CD14-positive monocyte (primary cell): ENCODE measurements around the gene POLE2. TPM values are rescaled to one million over a fixed set of nuclear protein-coding genes. Genes with fewer than 3 reads are reported as not detected.

Experiments
- DNase-seq, 3 donors: peaks; one replicate each; pipeline ENCODE4 v3.0.0-alpha.2; 2011 to 2022
- H2AFZ ChIP-seq: 2 replicates; pipeline ENCODE4 v1.6.0; 2012; ENCODE audit warnings: mild to moderate bottlenecking, low read depth, low read length, inconsistent platforms; ENCODE audit not compliant: insufficient read depth, poor library complexity, severe bottlenecking
- H3K27ac ChIP-seq, 2 donors: 1 replicate in 1 of 2; 2 replicates in 1 of 2; pipeline ENCODE4 v1.5.1; 2012 to 2013; ENCODE audit warnings: low read length in 2 of 2, control low read depth in 1 of 2, inconsistent platforms in 1 of 2, low read depth in 1 of 2, mild to moderate bottlenecking in 1 of 2
- H3K27me3 ChIP-seq, 2 donors: one replicate each; pipeline versions ENCODE4 v1.6.0 to v1.6.1; 2011 to 2013; ENCODE audit warnings: low read length in 2 of 2; ENCODE audit not compliant: control insufficient read depth in 2 of 2, insufficient read depth in 2 of 2
- H3K36me3 ChIP-seq, 2 donors: replicated peaks in 1 of 2; 1 replicate in 1 of 2; 2 replicates in 1 of 2; pipeline versions ENCODE4 v1.5.1 to v1.6.1; 2012 to 2013; ENCODE audit warnings: low read length in 2 of 2, control low read depth in 1 of 2, inconsistent platforms in 1 of 2, mild to moderate bottlenecking in 1 of 2; ENCODE audit not compliant: insufficient read depth in 2 of 2, control insufficient read depth in 1 of 2
- H3K4me1 ChIP-seq, 2 donors: 1 replicate in 1 of 2; 2 replicates in 1 of 2; pipeline versions ENCODE4 v1.5.1 to v1.6.1; 2012 to 2013; ENCODE audit warnings: low read length in 2 of 2, control low read depth in 1 of 2, inconsistent platforms in 1 of 2, mild to moderate bottlenecking in 1 of 2, moderate library complexity in 1 of 2; ENCODE audit not compliant: insufficient read depth in 2 of 2, control insufficient read depth in 1 of 2
- H3K4me2 ChIP-seq: replicated peaks from 2 replicates; pipeline ENCODE3; 2012; ENCODE audit warnings: low read length, moderate library complexity, mild to moderate bottlenecking; ENCODE audit not compliant: poor library complexity, severe bottlenecking; ENCODE audit errors: extremely low read depth
- H3K4me3 ChIP-seq, 3 experiments: fragments of 200-600 bp in 1 of 3; sonication (generic) in 1 of 3; replicated peaks in 1 of 3; 1 replicate in 2 of 3; 2 replicates in 1 of 3; pipeline ENCODE4 v1.5.1; 2011 to 2013; ENCODE audit warnings: low read length in 3 of 3, mild to moderate bottlenecking in 3 of 3, control low read depth in 2 of 3, low read depth in 2 of 3, inconsistent platforms in 1 of 3, moderate library complexity in 1 of 3
- H3K79me2 ChIP-seq: 2 replicates; pipeline ENCODE4 v1.6.0; 2012; ENCODE audit warnings: mild to moderate bottlenecking, control low read depth, inconsistent platforms, low read length, moderate library complexity; ENCODE audit not compliant: insufficient read depth
- H3K9ac ChIP-seq: 2 replicates; pipeline ENCODE4 v1.6.0; 2017; ENCODE audit warnings: low read length, mild to moderate bottlenecking; ENCODE audit not compliant: insufficient read depth, poor library complexity, severe bottlenecking
- H3K9me3 ChIP-seq, 2 donors: replicated peaks in 1 of 2; 1 replicate in 1 of 2; 2 replicates in 1 of 2; pipeline versions ENCODE4 v1.5.1 to v1.6.1; 2012 to 2013; ENCODE audit warnings: low read length in 2 of 2, control low read depth in 1 of 2; ENCODE audit not compliant: control insufficient read depth in 1 of 2, insufficient read depth in 1 of 2
- H4K20me1 ChIP-seq: 2 replicates; pipeline ENCODE4 v1.6.0; 2012; ENCODE audit warnings: mild to moderate bottlenecking, low read length, control low read depth, moderate library complexity; ENCODE audit not compliant: insufficient read depth
- H3K27ac Mint-ChIP-seq, 7 donors: one replicate each; pipeline ENCODE4 v1.8.0; 2020; ENCODE audit warnings: mild to moderate bottlenecking in 7 of 7, mixed read lengths in 7 of 7, moderate library complexity in 6 of 7, inconsistent platforms in 2 of 7
- H3K27me3 Mint-ChIP-seq, 3 donors: one replicate each; pipeline ENCODE4 v1.8.0; 2021 to 2022; ENCODE audit warnings: low read depth in 3 of 3, mild to moderate bottlenecking in 3 of 3, mixed read lengths in 3 of 3, moderate library complexity in 3 of 3, inconsistent platforms in 1 of 3
- H3K36me3 Mint-ChIP-seq, 2 donors: one replicate each; pipeline ENCODE4 v1.8.0; 2020; ENCODE audit warnings: mixed read lengths in 2 of 2, inconsistent platforms in 1 of 2, mild to moderate bottlenecking in 1 of 2
- H3K4me1 Mint-ChIP-seq: one replicate; pipeline ENCODE4 v1.8.0; 2020; ENCODE audit warnings: mild to moderate bottlenecking, mixed read lengths
- H3K4me3 Mint-ChIP-seq, 2 donors: one replicate each; pipeline ENCODE4 v1.8.0; 2020; ENCODE audit warnings: mild to moderate bottlenecking in 2 of 2, mixed read lengths in 2 of 2, moderate library complexity in 1 of 2
- H3K9me3 Mint-ChIP-seq, 7 donors: one replicate each; pipeline ENCODE4 v1.8.0; 2020 to 2022; ENCODE audit warnings: mixed read lengths in 7 of 7, mild to moderate bottlenecking in 6 of 7, moderate library complexity in 6 of 7, inconsistent platforms in 2 of 7
- CTCF ChIP-seq: fragments of 200-600 bp; IDR thresholded peaks from one replicate; pipeline ENCODE4 v1.8.0; 2022; ENCODE audit warnings: antibody characterized with exemption, mild to moderate bottlenecking
- WGBS: methylation state at CpG from one replicate; pipeline ENCODE4 v1.1.5; 2013; ENCODE audit warnings: missing lambda C conversion rate; ENCODE audit not compliant: insufficient coverage; 5-methylcytosine and 5-hydroxymethylcytosine counted together
- intact Hi-C, 2 donors: fragments of 100-400 bp; cut with micrococcal nuclease; formaldehyde crosslinking; loops; one replicate each; pipeline versions ENCODE4 v1.15.0 to v1.15.1; 2023
- polyA plus RNA-seq, 3 donors: library from polyadenylated mRNA; depleted of rRNA in 1 of 3; unstranded in 2 of 3; stranded (reverse) in 1 of 3; fragments of 300-500 nt in 2 of 3; fragments of >200 nt in 1 of 3; fragmentation: Illumina TruSeq in 2 of 3; gene quantifications; 1 replicate in 2 of 3; 2 replicates in 1 of 3; pipeline ENCODE4 v1.2.3, GENCODE V29; 2012 to 2021

The POLE2 gene
- polyA plus RNA-seq, 3 donors, result 0.18 to 0.57 (median 0.47) TPM

- WGBS, result no CpG with 5 or more reads among the region's 3 CpGs
Observed at GRCh38 chr14:49623387-49623786, 64.6 kb downstream of the POLE2 start.

GRCh38 chr14:49622022-49622607, 65.9 kb downstream of the POLE2 start:
- Mint-ChIP-seq H3K4me3 (peak overlapping the region; percentile 92 to 98), H3K27ac (peak overlapping the region in 6 of 7 donors; percentile 82 to 99 (median 98)), H3K9me3 (peaks cover 0 to 2% (median 0%) of the 10 kb centered on the region in 7 donors), H3K27me3 (no peaks in the 10 kb centered on the region), H3K4me1 (peaks cover 52% of the 10 kb centered on the region), H3K36me3 (peaks cover 24 to 41% of the 10 kb centered on the region in 2 donors)
- no peak overlapping the region for H2AFZ ChIP-seq
- no peak for TF ChIP-seq CTCF
- H3K9me3 ChIP-seq, result no peaks in the 10 kb centered on the region
- intact Hi-C loops, result loop anchor here (5.0 kb wide), 2 partner anchors 35 to 145 kb away; partner anchors contain the start of genes RPS29 (in 2 of the 2) and KLHDC2 (in 1 of the 2)
- H3K4me2 ChIP-seq, result peak overlapping the region; percentile 78
- H3K27me3 ChIP-seq, result no peaks in the 10 kb centered on the region
- 89% methylated on average over 1 of the region's 3 CpGs for WGBS
- H3K36me3 ChIP-seq, result peaks cover 8 to 20% of the 10 kb centered on the region in 2 donors
- H4K20me1 ChIP-seq, result peaks cover 55% of the 10 kb centered on the region
- H3K79me2 ChIP-seq, result peaks cover 85% of the 10 kb centered on the region
- H3K4me1 ChIP-seq, result peaks cover 30 to 51% of the 10 kb centered on the region in 2 donors
- H3K9ac ChIP-seq, result peak overlapping the region; percentile 86
- H3K27ac ChIP-seq, result peak overlapping the region in 1 of 2 donors; percentile 94
- DNase-seq, result no peak
- peak overlapping the region in 2 of 3 experiments; percentile 78 to 81 for H3K4me3 ChIP-seq

More at GRCh38 chr14:49623387-49623786, 64.6 kb downstream of the POLE2 start:
- peaks cover 76% of the 10 kb centered on the region for H3K79me2 ChIP-seq
- no peaks in the 10 kb centered on the region for H3K27me3 Mint-ChIP-seq
- no peak for TF ChIP-seq CTCF
- H3K4me3 ChIP-seq, result peak overlapping the region in 1 of 3 experiments; percentile 78
- peak overlapping the region in 1 of 2 donors; percentile 94 for H3K27ac ChIP-seq
- peak overlapping the region; percentile 78 for H3K4me2 ChIP-seq
- H3K9me3 Mint-ChIP-seq, result peaks cover 0 to 2% (median 0%) of the 10 kb centered on the region in 7 donors
- intact Hi-C loops, result loop anchor here (5.0 kb wide), 2 partner anchors 36 to 144 kb away; partner anchors contain the start of genes RPS29 (in 2 of the 2) and KLHDC2 (in 1 of the 2)
- peaks cover 30 to 51% of the 10 kb centered on the region in 2 donors for H3K4me1 ChIP-seq
- H3K27ac Mint-ChIP-seq, result peak overlapping the region in 1 of 7 donors; percentile 57
- H3K36me3 Mint-ChIP-seq, result peaks cover 17 to 32% of the 10 kb centered on the region in 2 donors
- DNase-seq, result no peak
- H3K9me3 ChIP-seq, result no peaks in the 10 kb centered on the region
- no peak overlapping the region for H2AFZ ChIP-seq
- H3K36me3 ChIP-seq, result peaks cover 5 to 7% of the 10 kb centered on the region in 2 donors
- H3K4me1 Mint-ChIP-seq, result peaks cover 46% of the 10 kb centered on the region
- H3K27me3 ChIP-seq, result no peaks in the 10 kb centered on the region
- H4K20me1 ChIP-seq, result peaks cover 47% of the 10 kb centered on the region
- no peak overlapping the region for H3K9ac ChIP-seq
- no peak overlapping the region for H3K4me3 Mint-ChIP-seq
